GM23338 (cell line): ENCODE data around the gene LAPTM5. TPM values are rescaled to one million over a fixed set of nuclear protein-coding genes. Genes with fewer than 3 reads are reported as not detected.

Experiments used
- ATAC-seq: fragments of 200-7000 bp; cut with Tn5 transposase; 3 replicates; pipeline ENCODE4 v1.9.1; 2020
- DNase-seq: peaks from one replicate; pipeline ENCODE4 v3.0.0-alpha.2; 2015; ENCODE audit warnings: low spot score
- H2AFZ ChIP-seq: fragments of 200-600 bp; sonication (generic); 2 replicates; pipeline ENCODE4 v1.8.0; 2016; ENCODE audit warnings: antibody characterized with exemption, mild to moderate bottlenecking, moderate library complexity
- H3F3A ChIP-seq: fragments of 200-600 bp; sonication (generic); replicated peaks from 2 replicates; pipeline ENCODE4 v1.8.0; 2017; ENCODE audit warnings: antibody characterized with exemption, mixed run types, low read depth
- H3K27ac ChIP-seq: fragments of 200-600 bp; sonication (generic); 2 replicates; pipeline ENCODE4 v1.6.1; 2016; ENCODE audit warnings: low read depth
- H3K27me3 ChIP-seq: fragments of 200-600 bp; sonication (generic); 2 replicates; pipeline ENCODE4 v1.8.0; 2016; ENCODE audit warnings: mild to moderate bottlenecking, mixed run types, moderate library complexity; ENCODE audit not compliant: insufficient read depth
- H3K36me3 ChIP-seq: fragments of 200-600 bp; sonication (generic); 2 replicates; pipeline ENCODE4 v1.8.0; 2016; ENCODE audit warnings: mild to moderate bottlenecking; ENCODE audit not compliant: insufficient read depth
- H3K4me1 ChIP-seq: fragments of 200-600 bp; sonication (generic); 2 replicates; pipeline ENCODE4 v1.8.0; 2016; ENCODE audit warnings: mild to moderate bottlenecking, moderate library complexity; ENCODE audit not compliant: insufficient read depth
- H3K4me2 ChIP-seq: fragments of 200-600 bp; sonication (generic); 2 replicates; pipeline ENCODE4 v1.7.1; 2017; ENCODE audit warnings: mixed run types
- H3K4me3 ChIP-seq: fragments of 200-600 bp; sonication (generic); 2 replicates; pipeline ENCODE4 v1.6.1; 2016; ENCODE audit warnings: mixed run types
- H3K79me2 ChIP-seq: fragments of 200-600 bp; sonication (generic); replicated peaks from 2 replicates; pipeline ENCODE4 v1.8.0; 2017; ENCODE audit warnings: mild to moderate bottlenecking; ENCODE audit not compliant: insufficient read depth
- H3K9me2 ChIP-seq: fragments of 200-600 bp; sonication (generic); 2 replicates; pipeline ENCODE4 v1.8.0; 2017; ENCODE audit not compliant: insufficient read depth
- H4K20me1 ChIP-seq: fragments of 200-600 bp; sonication (generic); replicated peaks from 2 replicates; pipeline ENCODE4 v1.8.0; 2017; ENCODE audit warnings: mild to moderate bottlenecking; ENCODE audit not compliant: insufficient read depth
- H3K27ac Mint-ChIP-seq: 2 replicates; pipeline ENCODE4 v1.8.0; 2020; ENCODE audit warnings: inconsistent platforms, mild to moderate bottlenecking, moderate library complexity, mixed read lengths
- H3K27me3 Mint-ChIP-seq: 3 replicates; pipeline ENCODE4 v1.8.0; 2022; ENCODE audit warnings: low read depth, mild to moderate bottlenecking, moderate library complexity, mixed read lengths, inconsistent platforms; ENCODE audit not compliant: insufficient read depth, poor library complexity
- H3K36me3 Mint-ChIP-seq: 3 replicates; pipeline ENCODE4 v1.8.0; 2021; ENCODE audit warnings: low read depth, mild to moderate bottlenecking, inconsistent platforms, moderate library complexity, mixed read lengths
- H3K4me1 Mint-ChIP-seq: 3 replicates; pipeline ENCODE4 v1.8.0; 2020; ENCODE audit warnings: mild to moderate bottlenecking, inconsistent platforms, mixed read lengths
- H3K4me3 Mint-ChIP-seq: 3 replicates; pipeline ENCODE4 v1.8.0; 2021; ENCODE audit warnings: moderate library complexity, mild to moderate bottlenecking, inconsistent platforms, mixed read lengths
- H3K9me3 Mint-ChIP-seq: 3 replicates; pipeline ENCODE4 v1.8.0; 2020; ENCODE audit warnings: moderate library complexity, mild to moderate bottlenecking, inconsistent platforms, mixed read lengths
- CREB1 ChIP-seq: fragments of 250-450 bp; sonication (Bioruptor Pico); IDR thresholded peaks from 2 replicates; pipeline ENCODE4 v1.5.0; 2020; ENCODE audit warnings: low read depth, mild to moderate bottlenecking, moderate library complexity
- EZH2 ChIP-seq: fragments of 200-600 bp; sonication (generic); IDR thresholded peaks from one replicate; pipeline ENCODE4 v1.8.0; 2017; ENCODE audit warnings: antibody characterized with exemption, mild to moderate bottlenecking, low read depth; ENCODE audit not compliant: unreplicated experiment
- EZH2phosphoT487 ChIP-seq: fragments of 200-600 bp; sonication (generic); IDR thresholded peaks from one replicate; pipeline ENCODE4 v1.8.1; 2018; ENCODE audit warnings: antibody characterized with exemption; ENCODE audit not compliant: unreplicated experiment
- JUNB ChIP-seq: IDR thresholded peaks from one replicate; pipeline ENCODE4 v1.6.1; 2016; ENCODE audit warnings: antibody characterized with exemption; ENCODE audit not compliant: unreplicated experiment
- NANOG ChIP-seq: IDR thresholded peaks from 2 replicates; pipeline ENCODE4 v1.6.1; 2016; ENCODE audit warnings: antibody characterized with exemption, borderline replicate concordance
- POLR2AphosphoS5 ChIP-seq: IDR thresholded peaks from 2 replicates; pipeline ENCODE4 v1.6.1; 2016; ENCODE audit warnings: antibody characterized with exemption, low read depth
- STAT1 ChIP-seq: IDR thresholded peaks from one replicate; pipeline ENCODE4 v1.6.1; 2016; ENCODE audit warnings: antibody characterized with exemption; ENCODE audit not compliant: unreplicated experiment
- ZNF114 ChIP-seq: fragments of 250-450 bp; sonication (Bioruptor Pico); IDR thresholded peaks from 2 replicates; pipeline ENCODE4 v1.5.0; 2020; ENCODE audit warnings: mild to moderate bottlenecking, moderate library complexity
- ZNF331 ChIP-seq: fragments of 250-450 bp; sonication (Bioruptor Pico); IDR thresholded peaks from 2 replicates; pipeline ENCODE4 v1.5.0; 2020; ENCODE audit warnings: low read depth, mild to moderate bottlenecking, moderate library complexity
- polyA plus RNA-seq: library from polyadenylated mRNA; unstranded; fragments of >200 nt; fragmentation: Nextera tagmentation; extraction: Ambion mirVana; gene quantifications from 2 replicates; pipeline ENCODE4 v1.2.1, GENCODE V29; 2016
- total RNA-seq: library from RNA; depleted of rRNA; stranded (reverse); fragments of >200 nt; shearing (Covaris generic); gene quantifications from 2 replicates; pipeline ENCODE4 v1.2.3, GENCODE V29; 2014
- TF ChIP-seq, protein P1 (sequence below): IDR thresholded peaks from one replicate; pipeline ENCODE4 v1.6.1; 2018; ENCODE audit warnings: antibody characterized with exemption; ENCODE audit not compliant: unreplicated experiment
- TF ChIP-seq, protein P2 (sequence below), 2 experiments: fragments of 200-600 bp in 1 of 2; sonication (generic) in 1 of 2; conservative IDR thresholded peaks; 2 replicates each; pipeline versions ENCODE4 v1.5.1 to v1.6.1; 2016 to 2017; ENCODE audit warnings: antibody characterized with exemption in 2 of 2, low read depth in 2 of 2, mild to moderate bottlenecking in 2 of 2, moderate library complexity in 1 of 2
- TF ChIP-seq, protein P3 (sequence below): fragments of 250-450 bp; sonication (Bioruptor Pico); IDR thresholded peaks from 2 replicates; pipeline ENCODE4 v1.5.0; 2020; ENCODE audit warnings: mild to moderate bottlenecking, moderate library complexity
- TF ChIP-seq, protein P4 (sequence below): IDR thresholded peaks from 2 replicates; pipeline ENCODE4 v1.6.1; 2016; ENCODE audit warnings: antibody characterized with exemption

The LAPTM5 gene
- total and polyA plus RNA-seq, 2 experiments from 2014 or later: 0.21 TPM; not detected in 1

DNA sequence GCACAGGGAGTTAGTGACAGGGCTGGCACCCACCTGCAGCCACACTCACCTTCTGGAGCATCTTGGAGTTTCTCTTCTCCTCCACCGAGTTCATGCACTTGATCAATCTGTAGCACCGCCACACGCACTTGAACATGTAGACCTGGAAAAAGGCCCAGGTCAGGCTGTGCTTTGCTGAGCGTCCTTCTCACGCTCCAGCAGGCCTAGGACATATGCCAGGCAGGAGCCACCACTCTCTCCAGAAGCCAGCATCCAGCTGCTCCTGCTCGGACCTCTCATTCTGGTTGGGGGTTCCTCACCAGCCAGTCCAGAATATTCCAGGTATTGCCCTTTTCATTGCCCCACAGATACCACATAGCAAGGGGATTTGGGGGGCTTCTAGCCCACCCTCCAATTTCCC lies 22.4 kb downstream of the LAPTM5 start:
- Mint-ChIP-seq H3K36me3 (no peaks in the 10 kb centered on the region), H3K4me3 (no peak overlapping the region), H3K27ac (no peak overlapping the region), H3K4me1 (peaks cover 13% of the 10 kb centered on the region; the same call in 2 of the 3 replicates), H3K27me3 (peaks cover 15% of the 10 kb centered on the region), H3K9me3 (peaks cover 4% of the 10 kb centered on the region; the same call in 1 of the 3 replicates)
- DNase-seq (no peak), ATAC-seq (no peak)
- Histone ChIP-seq H3K27me3 (no peaks in the 10 kb centered on the region), H3K4me1 (peaks cover 6% of the 10 kb centered on the region), H3K9me2 (no peaks in the 10 kb centered on the region), H3K79me2 (no peaks in the 10 kb centered on the region), H2AFZ (no peak overlapping the region), H3K36me3 (no peaks in the 10 kb centered on the region), H3K4me3 (no peak overlapping the region), H4K20me1 (no peaks in the 10 kb centered on the region), H3K27ac (no peak overlapping the region), H3K4me2 (no peak overlapping the region), H3F3A (no peaks in the 10 kb centered on the region)
- TF ChIP-seq JUNB (no peak), EZH2 (no peak), ZNF331 (CRISPR knock-in tag) (no peak), CREB1 (CRISPR knock-in tag) (no peak), POLR2AphosphoS5 (no peak), ZNF114 (CRISPR knock-in tag) (no peak), NANOG (no peak), STAT1 (no peak), EZH2phosphoT487 (no peak)
- TF ChIP-seq, protein P1, sequence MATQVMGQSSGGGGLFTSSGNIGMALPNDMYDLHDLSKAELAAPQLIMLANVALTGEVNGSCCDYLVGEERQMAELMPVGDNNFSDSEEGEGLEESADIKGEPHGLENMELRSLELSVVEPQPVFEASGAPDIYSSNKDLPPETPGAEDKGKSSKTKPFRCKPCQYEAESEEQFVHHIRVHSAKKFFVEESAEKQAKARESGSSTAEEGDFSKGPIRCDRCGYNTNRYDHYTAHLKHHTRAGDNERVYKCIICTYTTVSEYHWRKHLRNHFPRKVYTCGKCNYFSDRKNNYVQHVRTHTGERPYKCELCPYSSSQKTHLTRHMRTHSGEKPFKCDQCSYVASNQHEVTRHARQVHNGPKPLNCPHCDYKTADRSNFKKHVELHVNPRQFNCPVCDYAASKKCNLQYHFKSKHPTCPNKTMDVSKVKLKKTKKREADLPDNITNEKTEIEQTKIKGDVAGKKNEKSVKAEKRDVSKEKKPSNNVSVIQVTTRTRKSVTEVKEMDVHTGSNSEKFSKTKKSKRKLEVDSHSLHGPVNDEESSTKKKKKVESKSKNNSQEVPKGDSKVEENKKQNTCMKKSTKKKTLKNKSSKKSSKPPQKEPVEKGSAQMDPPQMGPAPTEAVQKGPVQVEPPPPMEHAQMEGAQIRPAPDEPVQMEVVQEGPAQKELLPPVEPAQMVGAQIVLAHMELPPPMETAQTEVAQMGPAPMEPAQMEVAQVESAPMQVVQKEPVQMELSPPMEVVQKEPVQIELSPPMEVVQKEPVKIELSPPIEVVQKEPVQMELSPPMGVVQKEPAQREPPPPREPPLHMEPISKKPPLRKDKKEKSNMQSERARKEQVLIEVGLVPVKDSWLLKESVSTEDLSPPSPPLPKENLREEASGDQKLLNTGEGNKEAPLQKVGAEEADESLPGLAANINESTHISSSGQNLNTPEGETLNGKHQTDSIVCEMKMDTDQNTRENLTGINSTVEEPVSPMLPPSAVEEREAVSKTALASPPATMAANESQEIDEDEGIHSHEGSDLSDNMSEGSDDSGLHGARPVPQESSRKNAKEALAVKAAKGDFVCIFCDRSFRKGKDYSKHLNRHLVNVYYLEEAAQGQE: no peak
- TF ChIP-seq, protein P2, sequence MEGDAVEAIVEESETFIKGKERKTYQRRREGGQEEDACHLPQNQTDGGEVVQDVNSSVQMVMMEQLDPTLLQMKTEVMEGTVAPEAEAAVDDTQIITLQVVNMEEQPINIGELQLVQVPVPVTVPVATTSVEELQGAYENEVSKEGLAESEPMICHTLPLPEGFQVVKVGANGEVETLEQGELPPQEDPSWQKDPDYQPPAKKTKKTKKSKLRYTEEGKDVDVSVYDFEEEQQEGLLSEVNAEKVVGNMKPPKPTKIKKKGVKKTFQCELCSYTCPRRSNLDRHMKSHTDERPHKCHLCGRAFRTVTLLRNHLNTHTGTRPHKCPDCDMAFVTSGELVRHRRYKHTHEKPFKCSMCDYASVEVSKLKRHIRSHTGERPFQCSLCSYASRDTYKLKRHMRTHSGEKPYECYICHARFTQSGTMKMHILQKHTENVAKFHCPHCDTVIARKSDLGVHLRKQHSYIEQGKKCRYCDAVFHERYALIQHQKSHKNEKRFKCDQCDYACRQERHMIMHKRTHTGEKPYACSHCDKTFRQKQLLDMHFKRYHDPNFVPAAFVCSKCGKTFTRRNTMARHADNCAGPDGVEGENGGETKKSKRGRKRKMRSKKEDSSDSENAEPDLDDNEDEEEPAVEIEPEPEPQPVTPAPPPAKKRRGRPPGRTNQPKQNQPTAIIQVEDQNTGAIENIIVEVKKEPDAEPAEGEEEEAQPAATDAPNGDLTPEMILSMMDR (conservative IDR thresholded peaks at IDR 0.05; ENCODE audit: low read depth in 2 of 2): no peak
- TF ChIP-seq, protein P3, sequence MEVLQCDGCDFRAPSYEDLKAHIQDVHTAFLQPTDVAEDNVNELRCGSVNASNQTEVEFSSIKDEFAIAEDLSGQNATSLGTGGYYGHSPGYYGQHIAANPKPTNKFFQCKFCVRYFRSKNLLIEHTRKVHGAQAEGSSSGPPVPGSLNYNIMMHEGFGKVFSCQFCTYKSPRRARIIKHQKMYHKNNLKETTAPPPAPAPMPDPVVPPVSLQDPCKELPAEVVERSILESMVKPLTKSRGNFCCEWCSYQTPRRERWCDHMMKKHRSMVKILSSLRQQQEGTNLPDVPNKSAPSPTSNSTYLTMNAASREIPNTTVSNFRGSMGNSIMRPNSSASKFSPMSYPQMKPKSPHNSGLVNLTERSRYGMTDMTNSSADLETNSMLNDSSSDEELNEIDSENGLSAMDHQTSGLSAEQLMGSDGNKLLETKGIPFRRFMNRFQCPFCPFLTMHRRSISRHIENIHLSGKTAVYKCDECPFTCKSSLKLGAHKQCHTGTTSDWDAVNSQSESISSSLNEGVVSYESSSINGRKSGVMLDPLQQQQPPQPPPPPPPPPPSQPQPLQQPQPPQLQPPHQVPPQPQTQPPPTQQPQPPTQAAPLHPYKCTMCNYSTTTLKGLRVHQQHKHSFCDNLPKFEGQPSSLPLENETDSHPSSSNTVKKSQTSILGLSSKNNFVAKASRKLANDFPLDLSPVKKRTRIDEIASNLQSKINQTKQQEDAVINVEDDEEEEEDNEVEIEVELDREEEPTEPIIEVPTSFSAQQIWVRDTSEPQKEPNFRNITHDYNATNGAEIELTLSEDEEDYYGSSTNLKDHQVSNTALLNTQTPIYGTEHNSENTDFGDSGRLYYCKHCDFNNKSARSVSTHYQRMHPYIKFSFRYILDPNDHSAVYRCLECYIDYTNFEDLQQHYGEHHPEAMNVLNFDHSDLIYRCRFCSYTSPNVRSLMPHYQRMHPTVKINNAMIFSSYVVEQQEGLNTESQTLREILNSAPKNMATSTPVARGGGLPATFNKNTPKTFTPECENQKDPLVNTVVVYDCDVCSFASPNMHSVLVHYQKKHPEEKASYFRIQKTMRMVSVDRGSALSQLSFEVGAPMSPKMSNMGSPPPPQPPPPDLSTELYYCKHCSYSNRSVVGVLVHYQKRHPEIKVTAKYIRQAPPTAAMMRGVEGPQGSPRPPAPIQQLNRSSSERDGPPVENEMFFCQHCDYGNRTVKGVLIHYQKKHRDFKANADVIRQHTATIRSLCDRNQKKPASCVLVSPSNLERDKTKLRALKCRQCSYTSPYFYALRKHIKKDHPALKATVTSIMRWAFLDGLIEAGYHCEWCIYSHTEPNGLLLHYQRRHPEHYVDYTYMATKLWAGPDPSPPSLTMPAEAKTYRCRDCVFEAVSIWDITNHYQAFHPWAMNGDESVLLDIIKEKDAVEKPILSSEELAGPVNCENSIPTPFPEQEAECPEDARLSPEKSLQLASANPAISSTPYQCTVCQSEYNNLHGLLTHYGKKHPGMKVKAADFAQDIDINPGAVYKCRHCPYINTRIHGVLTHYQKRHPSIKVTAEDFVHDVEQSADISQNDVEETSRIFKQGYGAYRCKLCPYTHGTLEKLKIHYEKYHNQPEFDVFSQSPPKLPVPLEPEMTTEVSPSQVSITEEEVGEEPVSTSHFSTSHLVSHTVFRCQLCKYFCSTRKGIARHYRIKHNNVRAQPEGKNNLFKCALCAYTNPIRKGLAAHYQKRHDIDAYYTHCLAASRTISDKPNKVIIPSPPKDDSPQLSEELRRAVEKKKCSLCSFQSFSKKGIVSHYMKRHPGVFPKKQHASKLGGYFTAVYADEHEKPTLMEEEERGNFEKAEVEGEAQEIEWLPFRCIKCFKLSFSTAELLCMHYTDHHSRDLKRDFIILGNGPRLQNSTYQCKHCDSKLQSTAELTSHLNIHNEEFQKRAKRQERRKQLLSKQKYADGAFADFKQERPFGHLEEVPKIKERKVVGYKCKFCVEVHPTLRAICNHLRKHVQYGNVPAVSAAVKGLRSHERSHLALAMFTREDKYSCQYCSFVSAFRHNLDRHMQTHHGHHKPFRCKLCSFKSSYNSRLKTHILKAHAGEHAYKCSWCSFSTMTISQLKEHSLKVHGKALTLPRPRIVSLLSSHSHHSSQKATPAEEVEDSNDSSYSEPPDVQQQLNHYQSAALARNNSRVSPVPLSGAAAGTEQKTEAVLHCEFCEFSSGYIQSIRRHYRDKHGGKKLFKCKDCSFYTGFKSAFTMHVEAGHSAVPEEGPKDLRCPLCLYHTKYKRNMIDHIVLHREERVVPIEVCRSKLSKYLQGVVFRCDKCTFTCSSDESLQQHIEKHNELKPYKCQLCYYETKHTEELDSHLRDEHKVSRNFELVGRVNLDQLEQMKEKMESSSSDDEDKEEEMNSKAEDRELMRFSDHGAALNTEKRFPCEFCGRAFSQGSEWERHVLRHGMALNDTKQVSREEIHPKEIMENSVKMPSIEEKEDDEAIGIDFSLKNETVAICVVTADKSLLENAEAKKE (CRISPR knock-in tag): no peak
- TF ChIP-seq, protein P4, sequence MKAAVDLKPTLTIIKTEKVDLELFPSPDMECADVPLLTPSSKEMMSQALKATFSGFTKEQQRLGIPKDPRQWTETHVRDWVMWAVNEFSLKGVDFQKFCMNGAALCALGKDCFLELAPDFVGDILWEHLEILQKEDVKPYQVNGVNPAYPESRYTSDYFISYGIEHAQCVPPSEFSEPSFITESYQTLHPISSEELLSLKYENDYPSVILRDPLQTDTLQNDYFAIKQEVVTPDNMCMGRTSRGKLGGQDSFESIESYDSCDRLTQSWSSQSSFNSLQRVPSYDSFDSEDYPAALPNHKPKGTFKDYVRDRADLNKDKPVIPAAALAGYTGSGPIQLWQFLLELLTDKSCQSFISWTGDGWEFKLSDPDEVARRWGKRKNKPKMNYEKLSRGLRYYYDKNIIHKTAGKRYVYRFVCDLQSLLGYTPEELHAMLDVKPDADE: no peak
